Progenitor cell of endocrine pancreas (in vitro differentiated cells): Measurements from ENCODE around the gene FAM89B. TPM values are rescaled to one million over a fixed set of nuclear protein-coding genes. Genes with fewer than 3 reads are reported as not detected.

Experiments
- DNase-seq: peaks from one replicate; pipeline ENCODE4 v3.0.0; 2021; ENCODE audit warnings: low spot score; ENCODE audit not compliant: unreplicated experiment
- H3K27ac Mint-ChIP-seq: 2 replicates; pipeline ENCODE4 v1.8.0; 2021; ENCODE audit warnings: mild to moderate bottlenecking, moderate library complexity, mixed read lengths
- H3K27me3 Mint-ChIP-seq: 2 replicates; pipeline ENCODE4 v1.8.0; 2021; ENCODE audit warnings: mixed read lengths
- H3K36me3 Mint-ChIP-seq: 2 replicates; pipeline ENCODE4 v1.8.0; 2022; ENCODE audit warnings: mixed read lengths; ENCODE audit not compliant: insufficient read depth
- H3K4me1 Mint-ChIP-seq: 2 replicates; pipeline ENCODE4 v1.8.0; 2021; ENCODE audit warnings: low read depth, mixed read lengths
- H3K4me3 Mint-ChIP-seq: 2 replicates; pipeline ENCODE4 v1.8.0; 2021; ENCODE audit warnings: low read depth, mild to moderate bottlenecking, moderate library complexity, mixed read lengths
- H3K9me3 Mint-ChIP-seq: 2 replicates; pipeline ENCODE4 v1.8.0; 2021; ENCODE audit warnings: low read depth, mixed read lengths
- total RNA-seq: library from RNA; stranded (reverse); gene quantifications from 2 replicates; pipeline ENCODE4 v1.2.1, GENCODE V29; 2021
- TF ChIP-seq, protein P1 (sequence below): fragments of 200-600 bp; sonication (generic); IDR thresholded peaks from one replicate; pipeline ENCODE4 v1.5.0; 2021; ENCODE audit warnings: antibody characterized with exemption, mild to moderate bottlenecking; ENCODE audit not compliant: unreplicated experiment

The FAM89B gene
- total RNA-seq, 1 donor from 2014 or later: 65.0 TPM

DNA sequence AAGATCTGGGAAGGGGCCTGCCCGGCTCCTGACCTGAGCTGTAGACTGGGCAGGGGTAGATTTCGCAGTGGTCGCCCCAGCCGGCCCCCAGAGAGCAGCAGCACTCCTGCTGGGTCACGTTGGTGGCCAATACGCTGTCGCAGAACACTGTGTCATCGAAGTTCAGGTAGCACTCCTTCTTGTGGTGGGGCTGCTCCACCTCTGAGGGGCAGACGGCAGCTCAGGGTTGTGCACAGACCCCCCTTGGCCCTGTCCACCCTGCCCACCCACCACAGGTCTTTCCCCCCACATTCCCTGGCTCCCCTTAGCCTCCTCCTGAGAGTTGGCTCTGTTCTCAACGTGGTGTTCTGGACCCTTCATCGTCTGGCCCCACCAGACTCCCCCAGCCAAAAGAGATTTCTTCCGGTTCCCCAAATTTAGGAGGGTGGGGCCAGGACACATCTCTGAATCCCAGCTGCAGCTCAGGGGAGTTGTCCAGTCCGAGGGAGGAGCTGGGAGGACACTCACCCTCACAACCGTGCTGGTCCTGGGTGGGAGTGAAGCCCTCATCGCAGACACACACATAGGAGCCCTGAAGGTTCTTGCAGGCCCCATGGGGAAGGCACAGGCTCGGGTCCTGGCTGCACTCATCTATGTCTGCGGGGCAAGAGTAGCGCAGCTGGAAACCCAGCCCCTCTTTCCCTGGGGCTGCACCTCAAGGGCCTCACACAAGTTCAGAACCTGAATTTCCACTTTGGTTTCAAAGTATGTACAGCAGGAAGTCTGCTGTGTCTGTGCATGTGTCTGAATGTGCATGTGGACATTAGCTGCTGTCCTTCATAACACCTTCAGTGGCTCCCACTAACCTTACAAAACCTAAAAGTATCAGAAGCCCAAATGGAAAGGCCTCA is 31.0 kb upstream of the FAM89B start:
- Mint-ChIP-seq H3K4me1 (peaks cover 10% of the 10 kb centered on the region), H3K27ac (no peak overlapping the region), H3K27me3 (peaks cover 58% of the 10 kb centered on the region), H3K4me3 (no peak overlapping the region), H3K36me3 (peaks cover 24% of the 10 kb centered on the region), H3K9me3 (no peaks in the 10 kb centered on the region)
- TF ChIP-seq, protein P1, sequence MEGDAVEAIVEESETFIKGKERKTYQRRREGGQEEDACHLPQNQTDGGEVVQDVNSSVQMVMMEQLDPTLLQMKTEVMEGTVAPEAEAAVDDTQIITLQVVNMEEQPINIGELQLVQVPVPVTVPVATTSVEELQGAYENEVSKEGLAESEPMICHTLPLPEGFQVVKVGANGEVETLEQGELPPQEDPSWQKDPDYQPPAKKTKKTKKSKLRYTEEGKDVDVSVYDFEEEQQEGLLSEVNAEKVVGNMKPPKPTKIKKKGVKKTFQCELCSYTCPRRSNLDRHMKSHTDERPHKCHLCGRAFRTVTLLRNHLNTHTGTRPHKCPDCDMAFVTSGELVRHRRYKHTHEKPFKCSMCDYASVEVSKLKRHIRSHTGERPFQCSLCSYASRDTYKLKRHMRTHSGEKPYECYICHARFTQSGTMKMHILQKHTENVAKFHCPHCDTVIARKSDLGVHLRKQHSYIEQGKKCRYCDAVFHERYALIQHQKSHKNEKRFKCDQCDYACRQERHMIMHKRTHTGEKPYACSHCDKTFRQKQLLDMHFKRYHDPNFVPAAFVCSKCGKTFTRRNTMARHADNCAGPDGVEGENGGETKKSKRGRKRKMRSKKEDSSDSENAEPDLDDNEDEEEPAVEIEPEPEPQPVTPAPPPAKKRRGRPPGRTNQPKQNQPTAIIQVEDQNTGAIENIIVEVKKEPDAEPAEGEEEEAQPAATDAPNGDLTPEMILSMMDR: no peak
- no peak for DNase-seq

DNA sequence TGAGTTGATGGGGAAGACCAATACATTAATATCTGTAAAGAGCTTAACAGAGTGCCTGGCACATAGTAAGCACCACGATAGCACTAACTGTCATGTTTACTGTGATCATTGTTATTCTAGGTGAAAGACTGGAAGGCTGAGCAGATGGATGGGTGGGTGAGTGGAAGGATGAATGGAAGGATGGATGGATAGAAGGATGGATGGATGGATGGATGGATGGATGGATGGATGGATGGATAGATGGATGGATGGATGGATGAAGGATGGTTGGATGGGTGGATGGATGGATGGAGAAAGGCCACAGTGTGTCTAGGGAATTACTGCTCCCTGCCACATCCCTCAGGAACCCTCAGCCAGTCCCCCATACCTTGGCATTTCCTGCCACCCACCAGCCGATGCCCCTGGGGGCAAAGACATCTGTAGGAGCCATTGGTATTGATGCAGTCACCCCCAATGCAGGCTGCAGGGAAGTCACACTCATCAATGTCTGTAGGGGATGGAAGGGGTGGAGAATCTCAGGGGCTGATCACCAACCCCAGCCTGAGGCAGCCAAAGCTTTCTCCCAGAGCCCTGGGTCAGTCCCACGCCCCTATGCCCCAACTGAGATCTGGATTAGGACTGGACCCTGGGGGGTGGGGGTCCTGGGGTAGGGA is 29.5 kb upstream of the FAM89B start:
- no peak for DNase-seq
- Mint-ChIP-seq H3K36me3 (peaks cover 18% of the 10 kb centered on the region), H3K27ac (no peak overlapping the region), H3K27me3 (peaks cover 54% of the 10 kb centered on the region), H3K4me3 (no peak overlapping the region), H3K4me1 (peaks cover 10% of the 10 kb centered on the region), H3K9me3 (no peaks in the 10 kb centered on the region)
- TF ChIP-seq, protein P1: no peak

DNA sequence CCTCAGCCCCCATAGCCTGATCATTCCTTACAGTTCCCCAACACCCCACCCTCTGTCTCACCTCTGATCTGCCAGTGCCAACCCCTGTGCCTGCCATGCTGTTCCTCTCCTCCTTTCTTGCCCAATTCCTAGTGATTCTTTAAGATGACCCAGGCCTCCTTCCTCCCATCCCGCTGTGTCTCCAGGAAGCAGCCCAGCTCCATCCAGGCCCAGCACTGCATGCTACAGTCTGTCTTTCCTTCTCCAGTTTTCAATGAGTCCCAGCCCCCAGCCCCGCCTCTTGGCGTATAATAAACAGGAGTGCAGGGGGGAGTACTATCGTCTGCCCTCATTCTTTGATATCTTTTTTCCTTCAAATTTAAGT is 26.5 kb upstream of the FAM89B start:
- no peak for DNase-seq
- H3K36me3 Mint-ChIP-seq: peaks cover 17% of the 10 kb centered on the region
- peaks cover 11% of the 10 kb centered on the region for H3K4me1 Mint-ChIP-seq
- peak overlapping the region; percentile 58 for H3K4me3 Mint-ChIP-seq
- TF ChIP-seq, protein P1: no peak
- no peak overlapping the region for H3K27ac Mint-ChIP-seq
- H3K9me3 Mint-ChIP-seq: no peaks in the 10 kb centered on the region
- H3K27me3 Mint-ChIP-seq: peaks cover 59% of the 10 kb centered on the region

DNA sequence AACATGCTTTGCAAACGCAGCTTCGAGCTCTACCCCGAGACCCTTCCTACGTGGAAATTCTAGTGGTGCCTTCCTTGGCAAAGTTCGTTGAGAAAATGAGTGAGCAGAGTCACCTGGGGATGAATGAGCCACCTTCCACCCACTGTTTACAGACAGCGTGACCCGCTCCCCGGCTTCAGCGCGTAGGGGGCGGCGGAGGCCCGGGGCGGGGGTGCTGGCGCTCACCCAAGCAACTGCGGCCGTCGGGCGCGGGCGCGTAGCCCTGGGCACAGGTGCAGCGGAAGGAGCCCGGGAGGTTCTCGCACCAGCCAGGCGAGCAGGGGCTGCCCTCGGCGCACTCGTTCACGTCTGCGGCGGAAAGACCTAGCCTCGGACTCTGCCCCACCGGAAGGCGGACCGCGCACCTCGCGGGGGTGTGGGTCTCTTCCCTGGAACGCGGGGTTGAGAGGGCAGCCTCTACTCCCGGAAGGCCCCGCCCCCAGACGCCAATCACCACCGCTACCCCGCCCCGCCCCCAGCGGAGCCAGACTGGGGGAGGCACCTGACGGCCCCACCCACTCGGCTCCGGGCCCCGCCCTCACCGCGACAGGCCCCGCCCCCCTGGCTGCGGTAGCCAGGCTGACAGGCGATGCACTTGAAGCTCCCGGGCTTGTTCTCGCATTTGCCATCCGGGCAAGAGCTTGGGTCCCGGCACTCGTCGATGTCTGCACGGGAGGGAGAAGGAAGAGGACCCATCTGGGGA is 25.9 kb upstream of the FAM89B start:
- H3K4me1 Mint-ChIP-seq: peaks cover 13% of the 10 kb centered on the region
- TF ChIP-seq, protein P1: no peak
- H3K4me3 Mint-ChIP-seq: peak overlapping the region; percentile 58
- H3K9me3 Mint-ChIP-seq: no peaks in the 10 kb centered on the region
- peaks cover 17% of the 10 kb centered on the region for H3K36me3 Mint-ChIP-seq
- DNase-seq: peak; percentile 91
- H3K27ac Mint-ChIP-seq: no peak overlapping the region
- peaks cover 56% of the 10 kb centered on the region for H3K27me3 Mint-ChIP-seq
